Colon (tissue), 2 donors: ENCODE results near the gene BEND5.

ENCODE experiments used
- FAIRE-seq: peaks from 2 replicates; lab custom pipeline; 2012; peaks lifted over from hg19 to GRCh38; lab: Jason Lieb, UNC
- donor health status: control.
- donor health status: control.

The BEND5 gene

DNA sequence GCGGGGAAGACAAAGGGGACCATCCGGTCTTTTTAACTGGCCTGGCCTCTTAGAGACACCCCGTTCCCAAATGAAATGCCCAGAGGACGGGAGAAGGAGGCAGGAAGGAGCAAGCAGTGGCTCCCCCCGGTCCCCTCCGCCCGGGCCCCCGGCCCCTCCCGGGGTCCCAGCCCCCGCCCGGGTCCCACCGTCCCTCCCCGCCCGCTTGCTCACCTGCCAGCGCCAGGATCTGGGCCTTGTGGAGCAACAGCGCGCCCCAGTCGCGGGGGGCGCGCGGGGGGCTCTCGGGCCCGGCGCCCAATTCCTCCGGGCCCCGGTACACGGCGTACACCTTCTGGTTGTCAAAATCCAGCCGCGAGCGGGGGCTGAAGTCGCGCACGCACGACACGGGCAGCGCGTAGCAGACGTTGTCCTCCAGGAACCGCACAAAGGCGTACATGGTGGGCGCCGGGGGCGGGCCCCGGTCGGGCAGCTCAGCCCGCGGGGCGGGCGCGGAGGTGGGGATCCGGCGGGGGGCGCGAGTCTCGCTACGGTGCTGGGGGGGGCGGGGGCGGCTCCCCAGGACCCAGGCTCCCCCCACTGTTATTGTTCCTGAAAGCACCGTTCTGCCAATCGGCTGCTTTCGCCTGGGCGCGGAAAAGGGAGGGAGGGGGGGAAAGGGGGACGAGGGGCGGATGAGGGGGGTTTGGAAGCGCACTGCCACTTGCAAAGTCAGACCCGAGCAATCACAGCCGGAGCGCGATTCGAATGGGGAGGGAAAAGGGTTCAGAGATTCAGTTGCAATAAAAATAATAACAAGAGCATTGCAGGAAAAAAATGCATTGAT is at the start of gene BEND5:
TSS of gene BEND5 (minus strand) at position 499 of the 826 bp plus-strand sequence. CDS start at position 439, 60 bp downstream.
- FAIRE-seq = no peak

DNA sequence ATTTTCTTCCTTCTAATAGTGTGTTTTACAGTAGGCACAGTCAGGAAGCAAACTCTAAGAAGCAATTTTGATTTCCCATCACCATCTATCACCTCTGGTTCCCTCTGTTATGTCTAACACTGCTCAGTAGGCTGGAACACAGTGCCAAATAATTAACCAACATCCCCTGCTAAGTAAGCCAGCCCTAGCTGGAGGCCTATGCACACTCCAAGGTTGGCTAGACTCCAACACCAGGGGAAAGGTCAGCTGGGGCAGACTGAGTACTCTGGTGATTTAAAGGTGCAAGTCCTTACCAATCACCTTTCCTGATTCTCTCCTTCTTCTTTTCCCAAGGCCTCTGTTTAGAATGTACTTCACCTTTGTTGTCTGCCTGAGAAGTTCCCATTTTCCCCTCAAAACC is 46.5 kb upstream of the BEND5 start:
- FAIRE-seq = no peak

- FAIRE-seq = no peak
Observed at GRCh38 chr1:48820491-48820890, 43.8 kb upstream of the BEND5 start.

GRCh38 chr1:48817505-48818114 is 40.9 kb upstream of the BEND5 start:
- FAIRE-seq = no peak

- no peak for FAIRE-seq
Observed at GRCh38 chr1:48810740-48811139, 34.0 kb upstream of the BEND5 start.

GRCh38 chr1:48808496-48808895 is 31.8 kb upstream of the BEND5 start:
- FAIRE-seq = no peak

DNA sequence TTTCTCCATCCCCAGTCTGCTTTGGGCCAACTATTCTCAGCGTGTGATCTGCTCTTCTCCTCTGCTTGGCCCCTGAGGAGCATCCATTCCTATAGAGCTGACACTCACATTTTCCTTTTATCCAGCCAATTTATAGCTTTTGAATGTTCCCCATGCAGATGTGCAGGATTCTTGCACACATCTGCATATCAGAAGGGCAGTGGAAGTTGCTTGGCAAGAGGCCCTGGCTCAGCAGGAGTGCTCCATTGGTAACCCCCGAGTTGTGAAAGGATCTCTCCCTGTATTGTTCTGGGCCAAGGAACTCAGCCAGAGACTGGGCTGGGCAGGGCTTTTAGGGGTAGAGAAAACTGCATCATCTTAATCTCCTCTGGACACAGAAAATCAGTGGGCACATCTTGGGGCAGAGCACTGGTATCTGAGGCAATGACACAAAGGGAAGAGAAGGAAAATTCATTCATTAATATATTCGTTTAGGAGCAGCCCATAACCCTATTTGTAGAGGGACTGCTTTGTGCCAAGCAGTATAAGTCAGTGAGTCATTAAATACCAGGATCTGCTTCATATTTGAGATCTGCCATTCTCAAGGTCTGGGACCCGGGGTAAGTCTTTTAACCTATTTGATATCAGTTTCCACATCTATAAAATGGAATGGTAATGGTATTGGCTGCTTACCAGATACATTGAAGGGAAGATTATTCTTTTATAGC is 31.0 kb upstream of the BEND5 start:
- FAIRE-seq = no peak

DNA sequence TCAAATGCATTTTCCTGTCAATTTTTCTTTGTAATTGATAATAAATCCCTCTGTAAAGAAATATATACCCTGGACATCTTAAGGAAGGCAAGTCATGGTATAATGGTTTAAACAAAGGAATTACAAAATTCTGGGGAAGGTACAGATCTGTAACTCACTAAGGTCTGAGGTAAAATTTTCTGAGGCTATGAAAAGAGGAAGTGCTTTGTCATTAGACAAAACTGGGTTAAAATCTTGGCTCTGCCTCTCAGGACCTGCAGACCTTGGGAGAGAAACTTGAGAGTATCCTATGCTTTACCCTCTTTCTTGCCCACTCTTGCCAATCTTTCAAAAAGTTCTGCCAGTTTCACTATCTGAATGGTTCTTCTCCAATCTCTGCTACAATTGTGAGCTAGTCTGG is 26.8 kb upstream of the BEND5 start:
- no peak for FAIRE-seq

- FAIRE-seq = no peak
Observed at GRCh38 chr1:48794816-48795215, 18.1 kb upstream of the BEND5 start.

- FAIRE-seq = no peak
Observed at GRCh38 chr1:48793863-48794262, 17.2 kb upstream of the BEND5 start.

DNA sequence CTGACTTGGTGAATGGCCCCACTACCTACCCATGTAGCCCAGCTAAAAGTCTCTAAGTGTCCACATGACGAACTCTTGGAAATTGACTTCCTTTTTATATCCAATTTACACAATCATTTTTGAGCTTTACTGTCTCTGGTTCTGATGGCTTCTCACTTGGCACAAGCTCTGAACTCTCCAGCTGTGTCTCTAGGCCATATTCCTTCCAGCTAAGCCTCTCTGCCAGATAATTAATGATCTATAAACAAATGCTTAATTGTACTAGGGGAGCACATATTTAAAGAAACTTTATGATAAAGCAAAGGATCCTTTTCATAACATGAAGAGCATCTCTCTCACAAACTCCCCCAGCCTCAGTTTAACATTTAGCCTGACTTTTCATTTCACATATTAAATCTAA is 16.3 kb upstream of the BEND5 start:
- FAIRE-seq = no peak

DNA sequence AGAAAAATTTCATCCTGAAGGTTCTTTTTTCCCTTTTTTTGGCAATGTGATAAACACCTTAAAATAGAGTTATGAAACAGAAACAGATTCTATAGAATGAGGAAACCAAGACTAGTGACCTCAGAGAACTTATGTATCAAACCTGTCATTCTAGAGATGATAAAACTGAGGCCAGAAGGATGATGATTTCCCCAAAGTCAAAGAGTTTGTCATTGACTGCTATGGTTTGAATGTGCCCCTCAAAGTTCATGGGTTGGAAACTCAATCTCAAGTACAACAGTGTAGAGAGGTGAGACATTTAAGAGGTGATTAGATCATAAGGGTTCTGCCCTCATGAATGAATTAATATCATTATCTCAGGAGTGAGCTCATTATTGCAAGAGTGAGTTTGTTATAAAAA is 13.7 kb upstream of the BEND5 start:
- FAIRE-seq = no peak

DNA sequence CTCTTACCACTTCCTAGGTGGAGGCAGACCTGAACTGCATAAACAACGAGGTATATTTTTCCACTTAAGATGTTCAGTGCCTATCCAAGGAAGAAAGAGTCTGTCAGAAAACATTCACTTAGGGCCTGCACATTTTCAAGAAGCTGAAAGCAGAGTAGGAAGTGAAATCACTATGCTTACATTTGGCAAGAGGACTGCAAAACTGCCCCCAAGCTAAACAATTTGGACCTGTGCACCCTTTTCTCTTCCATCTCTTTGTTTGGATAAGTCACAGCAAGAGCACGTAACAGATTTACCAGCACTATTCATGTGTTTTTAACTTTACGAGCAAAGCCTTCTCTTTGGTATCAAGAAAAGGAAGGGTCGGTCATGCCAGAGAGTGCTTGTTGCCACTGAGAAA is 13.2 kb upstream of the BEND5 start:
- no peak for FAIRE-seq

GRCh38 chr1:48785869-48786268 is 9.2 kb upstream of the BEND5 start:
- no peak for FAIRE-seq

- FAIRE-seq = no peak
Observed at GRCh38 chr1:48784301-48784700, 7.6 kb upstream of the BEND5 start.

DNA sequence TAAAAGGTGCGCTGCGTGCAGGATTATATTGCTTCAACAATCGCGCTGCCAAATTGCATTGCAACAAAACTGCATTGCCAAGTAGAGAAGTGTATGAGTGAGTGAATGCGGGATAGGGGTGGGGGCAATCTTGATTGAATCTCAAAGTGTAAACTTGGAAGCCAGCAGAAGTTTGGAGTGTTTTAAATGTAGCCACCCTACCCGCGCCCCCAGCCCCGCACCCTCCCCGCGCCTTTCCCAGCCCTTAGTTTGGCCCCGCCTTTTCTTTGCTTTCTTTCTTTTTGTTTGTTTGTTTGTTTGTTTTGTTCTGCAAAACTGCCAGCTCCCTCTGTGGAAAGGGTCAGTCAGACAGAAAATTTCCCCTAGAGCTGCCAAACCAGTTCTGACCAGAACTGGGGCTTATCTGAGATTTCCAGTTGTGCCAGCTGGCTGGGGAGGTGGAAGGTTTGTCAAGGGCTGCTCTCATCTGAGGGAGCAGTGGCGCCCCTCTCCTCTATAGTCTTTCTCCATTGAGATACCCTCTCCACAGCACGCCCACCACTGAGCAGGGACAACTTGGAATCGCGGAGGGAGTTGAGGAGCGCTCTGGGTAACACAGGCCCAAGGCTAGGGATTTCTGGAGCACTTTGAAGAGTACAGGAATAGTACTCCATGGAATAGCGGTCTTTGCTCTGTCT is 666 bp upstream of the BEND5 start:
- no peak for FAIRE-seq

GRCh38 chr1:48775831-48776392 is 779 bp downstream of the BEND5 start:
- FAIRE-seq = no peak

DNA sequence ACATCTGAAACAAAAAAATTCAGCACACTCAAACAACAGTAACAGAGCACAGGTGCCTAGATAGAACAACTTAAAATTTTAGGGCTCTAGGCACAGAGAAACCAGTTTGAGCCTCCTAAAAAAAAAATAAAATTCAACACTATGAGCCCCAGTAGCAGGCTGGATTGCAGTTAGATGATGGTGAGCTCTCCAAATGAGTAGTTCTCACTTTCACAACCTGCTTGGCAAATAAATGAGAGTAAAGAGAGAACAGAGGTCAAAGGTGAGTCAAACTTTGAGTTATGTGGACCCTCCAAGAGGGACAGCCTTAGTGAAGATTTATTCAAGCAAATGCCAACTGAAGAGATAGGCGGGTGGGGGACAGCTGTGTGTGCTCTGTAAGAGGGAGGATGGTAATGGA is 3.6 kb downstream of the BEND5 start:
- FAIRE-seq = no peak

DNA sequence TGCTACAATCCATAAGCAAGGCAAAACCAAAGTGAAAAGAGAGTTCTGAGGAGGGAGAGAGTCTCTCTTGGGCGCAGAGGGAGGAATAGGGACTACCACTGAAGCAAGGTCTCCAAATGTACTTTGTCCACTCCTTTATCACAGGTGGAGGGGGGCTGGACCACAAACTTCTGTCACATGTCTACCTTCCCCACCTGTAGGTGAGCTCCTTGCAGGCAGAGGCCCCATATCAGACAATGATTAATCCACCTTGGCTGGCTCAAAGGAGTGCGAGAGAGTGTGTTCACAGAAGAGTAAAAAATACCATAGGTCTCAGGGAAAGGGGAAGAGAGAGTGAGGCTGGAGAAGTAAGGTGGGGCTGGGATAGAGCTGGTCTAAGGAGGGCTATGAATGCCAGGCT is 4.5 kb downstream of the BEND5 start:
- no peak for FAIRE-seq

DNA sequence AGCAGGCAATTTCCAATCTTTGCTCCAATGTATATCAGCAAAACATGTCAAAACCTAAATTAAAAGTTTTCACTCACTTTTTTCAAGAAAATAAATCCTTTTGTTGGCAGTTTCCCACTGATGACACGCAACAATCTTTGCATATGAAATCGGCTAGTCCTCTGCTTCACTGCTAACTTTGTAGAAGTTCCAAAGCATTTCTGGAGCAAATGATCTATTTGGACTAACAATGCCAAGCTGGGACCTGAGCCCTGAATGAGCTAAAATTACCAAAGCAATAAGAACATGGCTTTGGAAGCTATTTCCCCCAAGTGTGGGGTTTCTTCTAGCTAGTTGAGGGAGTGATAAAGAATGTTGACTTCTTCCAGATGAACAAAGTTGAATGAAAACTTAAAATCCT is 5.1 kb downstream of the BEND5 start:
- FAIRE-seq = no peak

DNA sequence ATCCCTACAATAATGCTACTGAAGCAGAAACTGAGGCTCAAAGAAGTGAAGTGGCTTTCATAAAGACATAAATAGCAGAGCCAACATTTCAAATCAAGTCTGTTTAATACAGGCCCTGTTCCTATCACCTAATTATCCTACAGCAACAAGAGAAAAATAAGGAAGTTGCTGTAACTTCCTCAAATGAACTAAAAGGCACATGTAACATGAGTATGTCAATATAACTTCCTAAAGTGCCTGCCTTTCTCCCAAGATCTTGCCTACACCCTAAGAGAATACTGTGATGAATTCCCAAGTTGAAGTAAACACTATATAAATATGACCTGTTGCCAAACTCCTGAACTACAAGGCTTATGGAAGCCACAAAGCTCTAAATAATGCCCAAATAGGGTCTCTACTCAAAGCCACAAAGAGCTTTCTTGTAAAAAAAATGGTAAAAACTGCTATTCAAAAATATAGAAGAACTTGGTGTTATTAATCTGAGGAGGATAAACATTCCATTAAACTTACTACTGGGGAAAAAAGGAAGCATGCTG is 8.6 kb downstream of the BEND5 start:
- no peak for FAIRE-seq

DNA sequence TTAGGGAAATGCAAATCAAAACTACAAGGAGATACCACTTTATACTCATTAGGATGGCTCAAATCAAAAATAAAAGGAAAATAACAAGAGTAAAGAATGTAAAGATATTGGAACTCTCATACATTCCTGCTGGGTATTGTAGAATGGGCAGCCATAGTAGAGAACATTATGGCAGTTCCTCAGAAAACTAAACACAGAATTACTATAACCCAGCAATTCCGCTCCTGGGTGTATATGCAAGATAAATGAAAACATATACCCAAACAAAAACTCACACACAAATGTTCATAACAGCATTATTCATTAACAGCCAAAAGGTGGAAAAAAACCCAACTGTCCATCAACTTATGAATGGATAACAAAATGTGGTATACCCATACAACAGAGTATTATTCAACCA is 11.4 kb downstream of the BEND5 start:
- no peak for FAIRE-seq
